Liver (tissue), 3 donors: ENCODE measurements around the gene TAS2R42.

Experiments used
- CTCF ChIP-seq: fragments of 150-350 bp; IDR thresholded peaks from 2 replicates; pipeline ENCODE4 v1.5.1; 2017; ENCODE audit warnings: improper control_type of control experiment, low read depth, low read length; ENCODE audit not compliant: missing input control
- SP1 ChIP-seq: IDR thresholded peaks from 2 replicates; pipeline ENCODE4 v1.6.1; 2018; ENCODE audit warnings: antibody characterized with exemption, mild to moderate bottlenecking
- donor health status: healthy.
- donor health status: healthy.

GRCh38 chr12:11186837-11187236 is at the start of gene TAS2R42:
- TF ChIP-seq CTCF = no peak
- TF ChIP-seq SP1 = no peak
